Fibroblast of villous mesenchyme (primary cell): Measurements from ENCODE around the gene PLXNA4. TPM values are rescaled to one million over a fixed set of nuclear protein-coding genes. Genes with fewer than 3 reads are reported as not detected.

Source experiments
- DNase-seq: peaks from one replicate; pipeline ENCODE4 v3.0.0-alpha.2; 2010; ENCODE audit warnings: low read depth
- H3K4me3 ChIP-seq: 2 replicates; pipeline ENCODE4 v1.5.1; 2011; ENCODE audit warnings: low read depth, mild to moderate bottlenecking, low read length
- total RNA-seq: library from RNA; depleted of rRNA; stranded (reverse); fragments of >200 nt; gene quantifications from 2 replicates; pipeline ENCODE4 v1.2.3, GENCODE V29; 2012
- TF ChIP-seq, protein P1 (sequence below): IDR thresholded peaks from 2 replicates; pipeline ENCODE4 v1.5.1; 2012; ENCODE audit warnings: low read depth, mild to moderate bottlenecking, low read length; ENCODE audit not compliant: insufficient read depth

PLXNA4 gene
- total RNA-seq, 1 donor, result not detected

DNA sequence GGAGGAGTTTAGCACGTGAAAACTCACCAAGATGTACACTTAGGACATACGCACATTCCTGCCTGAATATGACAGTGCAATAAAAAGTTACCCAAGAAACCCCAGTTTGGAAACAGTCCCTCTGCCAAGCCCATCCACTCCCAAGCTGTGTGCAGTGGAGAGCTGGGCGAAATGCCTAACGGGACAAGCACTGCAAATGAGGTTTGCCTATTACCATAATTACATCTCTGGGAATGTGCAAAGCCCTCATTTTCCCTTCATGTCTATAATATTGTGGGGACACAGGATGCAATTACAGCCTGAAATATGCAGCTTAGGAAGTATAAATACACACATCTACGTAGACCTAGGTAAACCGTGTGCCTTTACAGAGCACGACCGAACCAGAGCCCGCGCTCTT is 117.5 kb downstream of the PLXNA4 start:
- H3K4me3 ChIP-seq, result no peak overlapping the region
- no peak for DNase-seq
- TF ChIP-seq, protein P1, sequence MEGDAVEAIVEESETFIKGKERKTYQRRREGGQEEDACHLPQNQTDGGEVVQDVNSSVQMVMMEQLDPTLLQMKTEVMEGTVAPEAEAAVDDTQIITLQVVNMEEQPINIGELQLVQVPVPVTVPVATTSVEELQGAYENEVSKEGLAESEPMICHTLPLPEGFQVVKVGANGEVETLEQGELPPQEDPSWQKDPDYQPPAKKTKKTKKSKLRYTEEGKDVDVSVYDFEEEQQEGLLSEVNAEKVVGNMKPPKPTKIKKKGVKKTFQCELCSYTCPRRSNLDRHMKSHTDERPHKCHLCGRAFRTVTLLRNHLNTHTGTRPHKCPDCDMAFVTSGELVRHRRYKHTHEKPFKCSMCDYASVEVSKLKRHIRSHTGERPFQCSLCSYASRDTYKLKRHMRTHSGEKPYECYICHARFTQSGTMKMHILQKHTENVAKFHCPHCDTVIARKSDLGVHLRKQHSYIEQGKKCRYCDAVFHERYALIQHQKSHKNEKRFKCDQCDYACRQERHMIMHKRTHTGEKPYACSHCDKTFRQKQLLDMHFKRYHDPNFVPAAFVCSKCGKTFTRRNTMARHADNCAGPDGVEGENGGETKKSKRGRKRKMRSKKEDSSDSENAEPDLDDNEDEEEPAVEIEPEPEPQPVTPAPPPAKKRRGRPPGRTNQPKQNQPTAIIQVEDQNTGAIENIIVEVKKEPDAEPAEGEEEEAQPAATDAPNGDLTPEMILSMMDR, result no peak

DNA sequence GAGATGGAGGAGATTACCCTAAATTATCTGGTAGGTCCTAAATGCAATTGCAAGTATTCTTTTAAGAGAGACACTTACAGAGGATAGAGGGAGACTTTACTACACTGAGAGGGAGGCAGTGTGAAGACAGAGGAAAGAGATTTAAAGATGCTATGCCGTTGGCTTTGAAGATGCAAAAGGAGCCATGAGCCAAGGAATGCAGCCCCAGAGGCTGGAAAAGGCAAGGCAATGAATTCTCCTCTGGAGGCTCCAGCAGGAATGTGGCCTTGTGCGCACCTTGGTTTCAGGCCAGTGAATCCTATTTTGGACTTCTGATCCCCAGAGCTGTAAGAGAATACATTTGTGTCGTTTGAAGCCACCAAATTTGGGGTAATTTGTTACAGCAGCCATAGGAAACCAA is 118.6 kb downstream of the PLXNA4 start:
- no peak for DNase-seq
- H3K4me3 ChIP-seq, result no peak overlapping the region
- TF ChIP-seq, protein P1, result no peak

DNA sequence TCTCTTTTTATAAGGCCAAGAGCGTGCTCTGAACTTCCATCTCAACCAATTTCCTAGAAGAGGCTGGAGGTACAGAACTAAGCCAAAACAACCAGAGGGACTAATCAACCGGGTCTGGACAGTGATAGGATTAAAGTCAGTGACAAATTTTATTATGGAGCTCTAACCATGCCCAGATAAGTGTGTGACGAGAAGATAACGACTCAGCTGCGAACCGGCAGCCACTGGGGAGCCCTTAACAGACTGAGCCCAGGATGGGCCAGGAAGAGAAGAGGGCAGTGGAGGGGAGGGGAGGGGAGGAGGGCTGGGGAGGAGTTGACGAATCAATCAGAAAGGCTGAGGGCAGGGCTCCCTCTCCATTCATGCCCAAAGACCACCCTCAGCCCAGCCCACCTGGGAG is 119.9 kb downstream of the PLXNA4 start:
- TF ChIP-seq, protein P1, result no peak
- DNase-seq, result no peak

DNA sequence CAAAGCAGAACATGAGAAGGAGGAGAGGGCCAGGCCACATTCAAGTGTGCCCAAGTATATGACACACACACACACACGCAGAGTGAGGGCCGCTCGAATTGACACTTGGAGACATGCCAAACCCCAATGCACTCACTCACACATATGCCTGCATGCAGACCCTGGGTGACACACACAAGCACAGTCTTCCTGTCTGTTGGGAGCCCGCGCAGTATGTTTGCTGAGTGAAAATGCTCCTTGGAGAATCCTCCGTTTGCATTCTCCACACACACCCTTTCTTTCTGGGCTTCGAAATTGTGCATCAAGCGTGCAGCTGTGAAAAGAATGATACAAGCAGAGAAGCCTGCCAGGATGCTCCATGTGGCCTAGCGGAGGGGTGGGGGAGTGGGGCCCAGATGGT is 120.9 kb downstream of the PLXNA4 start:
- no peak for DNase-seq
- no peak overlapping the region for H3K4me3 ChIP-seq
- TF ChIP-seq, protein P1, result no peak

More for the DNA sequence above, 119.9 kb downstream of the PLXNA4 start:
- H3K4me3 ChIP-seq, result no peak overlapping the region

DNA sequence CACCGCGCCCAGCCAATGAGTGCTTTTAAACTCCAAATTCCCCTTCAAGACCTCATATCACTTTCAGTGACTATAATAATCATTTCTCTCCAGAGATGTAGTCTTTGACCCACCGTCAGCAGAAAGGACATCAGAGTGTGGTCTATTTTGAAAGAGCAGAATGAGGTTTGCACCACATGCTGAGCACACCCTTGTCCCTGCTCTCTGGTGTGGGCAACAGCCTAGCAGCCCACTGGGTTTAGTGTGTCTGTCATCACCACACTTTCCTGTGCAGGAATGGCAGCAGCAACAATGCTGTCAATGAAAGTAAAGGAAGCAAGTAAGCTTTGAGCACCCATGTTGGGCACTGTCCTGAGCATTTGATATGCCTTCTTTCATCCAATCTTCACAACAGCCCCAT is 122.4 kb downstream of the PLXNA4 start:
- TF ChIP-seq, protein P1, result no peak
- no peak for DNase-seq
- no peak overlapping the region for H3K4me3 ChIP-seq

DNA sequence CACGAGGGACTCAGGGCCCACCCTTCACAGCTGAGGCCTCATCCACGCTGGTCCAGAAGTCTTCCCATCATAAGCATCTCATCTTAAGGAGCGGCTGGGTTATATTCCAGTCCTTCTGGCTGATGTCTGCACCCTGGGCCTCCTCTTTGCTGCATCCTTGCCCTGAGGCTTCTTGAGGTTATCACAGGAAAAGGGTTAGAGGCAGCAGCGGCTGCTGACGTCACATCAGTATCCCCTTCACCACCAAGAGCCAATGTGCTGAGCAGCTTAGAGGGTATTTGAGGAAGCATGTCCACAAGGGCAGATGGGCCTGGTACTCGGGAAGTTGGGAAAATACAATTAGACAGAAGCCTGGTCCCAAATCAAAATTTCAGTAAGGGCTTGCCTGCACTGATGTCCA is 125.1 kb downstream of the PLXNA4 start:
- TF ChIP-seq, protein P1, result no peak
- H3K4me3 ChIP-seq, result no peak overlapping the region
- DNase-seq, result no peak

DNA sequence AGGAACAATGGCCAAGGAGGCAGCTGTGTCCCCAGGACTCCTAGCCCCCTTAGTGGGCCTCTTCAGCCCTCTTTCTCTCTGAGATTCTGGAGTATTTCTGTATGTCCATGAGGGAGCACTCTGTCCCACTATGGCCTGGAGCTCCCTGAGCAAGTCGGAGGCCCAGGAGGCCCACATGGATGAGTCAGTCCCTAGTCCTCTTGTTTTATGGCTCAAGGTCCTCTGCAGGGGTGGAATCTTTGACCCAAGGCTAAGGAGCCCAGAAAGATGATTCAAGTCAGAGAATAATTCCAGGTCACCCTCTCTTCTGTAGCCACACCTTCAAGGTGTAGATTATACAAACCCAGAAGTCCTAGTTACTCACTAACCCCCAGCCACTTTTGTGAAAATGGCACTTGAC is 125.6 kb downstream of the PLXNA4 start:
- no peak for DNase-seq
- no peak overlapping the region for H3K4me3 ChIP-seq
- TF ChIP-seq, protein P1, result no peak
